K562 (cell line): ENCODE results near the gene DAO. TPM values are rescaled to one million over a fixed set of nuclear protein-coding genes. Genes with fewer than 3 reads are reported as not detected.

Experiments
- FOXP1 ChIP-seq: sonication (generic); formaldehyde crosslinking; IDR thresholded peaks from 2 replicates; pipeline ENCODE4 v1.8.0; 2022; ENCODE audit warnings: mild to moderate bottlenecking, missing genetic modification reagents
- NR3C1 ChIP-seq: sonication (generic); formaldehyde crosslinking; IDR thresholded peaks from 2 replicates; pipeline ENCODE4 v1.8.1; 2022; ENCODE audit warnings: missing genetic modification reagents
- NRF1 ChIP-seq, 2 experiments: fragments of 450-650 bp; IDR thresholded peaks in 1 of 2; conservative IDR thresholded peaks in 1 of 2; 2 replicates each; pipeline ENCODE4 v1.6.1; 2014; ENCODE audit warnings: mild to moderate bottlenecking in 2 of 2
- TBP ChIP-seq: optimal IDR thresholded peaks from 2 replicates; pipeline ENCODE3; 2011; ENCODE audit warnings: low read depth, low read length, improper control_type of control experiment
- ZFX ChIP-seq: sonication (generic); formaldehyde crosslinking; IDR thresholded peaks from 2 replicates; pipeline ENCODE4 v1.8.0; 2022; ENCODE audit warnings: mild to moderate bottlenecking, missing genetic modification reagents, moderate library complexity
- polyA plus RNA-seq, 8 experiments: library from polyadenylated mRNA; depleted of rRNA in 4 of 8; stranded (reverse) in 5 of 8; unstranded in 3 of 8; fragments of >200 nt; fragmentation: Nextera tagmentation in 2 of 8; fragmentation: Illumina TruSeq in 1 of 8; extraction: Ambion mirVana in 2 of 8; extraction: Trizol in 1 of 8; gene quantifications; 2 replicates each; pipeline versions ENCODE4 v1.2.1 to v1.2.3, GENCODE V29; 2011 to 2014; ENCODE audit warnings: inconsistent platforms in 1 of 8, missing spikeins in 1 of 8
- total RNA-seq, 7 experiments: library from RNA; depleted of rRNA in 6 of 7; stranded (reverse); fragments of >200 nt in 6 of 7; fragmentation: Illumina TruSeq in 2 of 7; extraction: Trizol in 2 of 7; gene quantifications; 2 replicates each; pipeline versions ENCODE4 v1.2.1 to v1.2.3, GENCODE V29; 2011 to 2021; ENCODE audit warnings: low replicate concordance in 1 of 7
- TF ChIP-seq, protein P1 (sequence below), 2 experiments: fragments of 450-650 bp; IDR thresholded peaks; 2 replicates each; pipeline ENCODE4 v1.6.1; 2018; ENCODE audit warnings: mild to moderate bottlenecking in 2 of 2, low read depth in 1 of 2; ENCODE audit not compliant: partially characterized antibody in 2 of 2
- TF ChIP-seq, protein P2 (sequence below): fragments of 200-800 bp; sonication (Bioruptor generic); IDR thresholded peaks from 2 replicates; pipeline ENCODE4 v1.6.1; 2017; ENCODE audit warnings: missing genetic modification characterization, missing compliant biosample characterization
- TF ChIP-seq, protein P3 (sequence below): fragments of 200-800 bp; sonication (Bioruptor generic); IDR thresholded peaks from 2 replicates; pipeline ENCODE4 v1.6.1; 2017; ENCODE audit warnings: missing genetic modification characterization, missing compliant biosample characterization

The DAO gene
- total and polyA plus RNA-seq, 9 of the 15 experiments (the other 6 are each of a cell fraction or from before 2014, with no cell fraction given): not detected

DNA sequence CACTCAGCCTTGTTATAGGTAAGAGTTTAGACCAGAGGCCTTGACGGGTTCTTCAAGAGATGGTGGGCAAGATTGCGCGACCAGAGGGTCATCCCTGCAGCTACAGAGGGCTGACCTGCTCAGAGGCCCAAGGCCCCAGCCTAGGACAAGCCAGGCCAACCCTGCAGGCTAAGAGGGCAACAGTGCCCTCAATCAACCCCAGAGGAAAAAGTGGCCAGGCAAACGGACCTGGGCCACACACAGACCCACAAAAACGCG is 23.8 kb upstream of the DAO start (continued):
- TF ChIP-seq NRF1 (conservative IDR thresholded peaks at IDR 0.05 in 1 of 2, IDR thresholded peaks at IDR 0.05 in 1 of 2) (0 out of 4 replicates have a peak, but pooled peaks of 1 of the 2 experiments have one; percentile 8), TBP (peak; percentile 6), ZFX (CRISPR knock-in tag) (peak; percentile 61), FOXP1 (0 out of 2 replicates have a peak, but pooled peaks have one; percentile 4), NR3C1 (no peak)
- TF ChIP-seq, protein P1, sequence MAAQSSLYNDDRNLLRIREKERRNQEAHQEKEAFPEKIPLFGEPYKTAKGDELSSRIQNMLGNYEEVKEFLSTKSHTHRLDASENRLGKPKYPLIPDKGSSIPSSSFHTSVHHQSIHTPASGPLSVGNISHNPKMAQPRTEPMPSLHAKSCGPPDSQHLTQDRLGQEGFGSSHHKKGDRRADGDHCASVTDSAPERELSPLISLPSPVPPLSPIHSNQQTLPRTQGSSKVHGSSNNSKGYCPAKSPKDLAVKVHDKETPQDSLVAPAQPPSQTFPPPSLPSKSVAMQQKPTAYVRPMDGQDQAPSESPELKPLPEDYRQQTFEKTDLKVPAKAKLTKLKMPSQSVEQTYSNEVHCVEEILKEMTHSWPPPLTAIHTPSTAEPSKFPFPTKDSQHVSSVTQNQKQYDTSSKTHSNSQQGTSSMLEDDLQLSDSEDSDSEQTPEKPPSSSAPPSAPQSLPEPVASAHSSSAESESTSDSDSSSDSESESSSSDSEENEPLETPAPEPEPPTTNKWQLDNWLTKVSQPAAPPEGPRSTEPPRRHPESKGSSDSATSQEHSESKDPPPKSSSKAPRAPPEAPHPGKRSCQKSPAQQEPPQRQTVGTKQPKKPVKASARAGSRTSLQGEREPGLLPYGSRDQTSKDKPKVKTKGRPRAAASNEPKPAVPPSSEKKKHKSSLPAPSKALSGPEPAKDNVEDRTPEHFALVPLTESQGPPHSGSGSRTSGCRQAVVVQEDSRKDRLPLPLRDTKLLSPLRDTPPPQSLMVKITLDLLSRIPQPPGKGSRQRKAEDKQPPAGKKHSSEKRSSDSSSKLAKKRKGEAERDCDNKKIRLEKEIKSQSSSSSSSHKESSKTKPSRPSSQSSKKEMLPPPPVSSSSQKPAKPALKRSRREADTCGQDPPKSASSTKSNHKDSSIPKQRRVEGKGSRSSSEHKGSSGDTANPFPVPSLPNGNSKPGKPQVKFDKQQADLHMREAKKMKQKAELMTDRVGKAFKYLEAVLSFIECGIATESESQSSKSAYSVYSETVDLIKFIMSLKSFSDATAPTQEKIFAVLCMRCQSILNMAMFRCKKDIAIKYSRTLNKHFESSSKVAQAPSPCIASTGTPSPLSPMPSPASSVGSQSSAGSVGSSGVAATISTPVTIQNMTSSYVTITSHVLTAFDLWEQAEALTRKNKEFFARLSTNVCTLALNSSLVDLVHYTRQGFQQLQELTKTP (IDR thresholded peaks at IDR 0.05; ENCODE audit: low read depth in 1 of 2, partially characterized antibody in 2 of 2): peak in 1 of 2 experiments; percentile 3
- TF ChIP-seq, protein P2, sequence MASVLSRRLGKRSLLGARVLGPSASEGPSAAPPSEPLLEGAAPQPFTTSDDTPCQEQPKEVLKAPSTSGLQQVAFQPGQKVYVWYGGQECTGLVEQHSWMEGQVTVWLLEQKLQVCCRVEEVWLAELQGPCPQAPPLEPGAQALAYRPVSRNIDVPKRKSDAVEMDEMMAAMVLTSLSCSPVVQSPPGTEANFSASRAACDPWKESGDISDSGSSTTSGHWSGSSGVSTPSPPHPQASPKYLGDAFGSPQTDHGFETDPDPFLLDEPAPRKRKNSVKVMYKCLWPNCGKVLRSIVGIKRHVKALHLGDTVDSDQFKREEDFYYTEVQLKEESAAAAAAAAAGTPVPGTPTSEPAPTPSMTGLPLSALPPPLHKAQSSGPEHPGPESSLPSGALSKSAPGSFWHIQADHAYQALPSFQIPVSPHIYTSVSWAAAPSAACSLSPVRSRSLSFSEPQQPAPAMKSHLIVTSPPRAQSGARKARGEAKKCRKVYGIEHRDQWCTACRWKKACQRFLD: 0 out of 2 replicates have a peak, but pooled peaks have one; percentile 4
- TF ChIP-seq, protein P3, sequence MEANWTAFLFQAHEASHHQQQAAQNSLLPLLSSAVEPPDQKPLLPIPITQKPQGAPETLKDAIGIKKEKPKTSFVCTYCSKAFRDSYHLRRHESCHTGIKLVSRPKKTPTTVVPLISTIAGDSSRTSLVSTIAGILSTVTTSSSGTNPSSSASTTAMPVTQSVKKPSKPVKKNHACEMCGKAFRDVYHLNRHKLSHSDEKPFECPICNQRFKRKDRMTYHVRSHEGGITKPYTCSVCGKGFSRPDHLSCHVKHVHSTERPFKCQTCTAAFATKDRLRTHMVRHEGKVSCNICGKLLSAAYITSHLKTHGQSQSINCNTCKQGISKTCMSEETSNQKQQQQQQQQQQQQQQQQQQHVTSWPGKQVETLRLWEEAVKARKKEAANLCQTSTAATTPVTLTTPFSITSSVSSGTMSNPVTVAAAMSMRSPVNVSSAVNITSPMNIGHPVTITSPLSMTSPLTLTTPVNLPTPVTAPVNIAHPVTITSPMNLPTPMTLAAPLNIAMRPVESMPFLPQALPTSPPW (CRISPR knock-in tag): peak; percentile 4; the same call in 1 of the 2 replicates
